DND-41 (cell line): ENCODE data around the gene ELMOD1.

Source experiments
- ATAC-seq: fragments of 200-7000 bp; cut with Tn5 transposase; 3 replicates; pipeline ENCODE4 v1.9.1; 2021; ENCODE audit warnings: low read depth; ENCODE audit not compliant: insufficient read depth
- DNase-seq: peaks from one replicate; pipeline ENCODE4 v3.0.0-alpha.2; 2020
- H2AFZ ChIP-seq: 2 replicates; pipeline ENCODE4 v1.6.0; 2012; ENCODE audit warnings: low read depth, low read length
- H3K27ac ChIP-seq: 2 replicates; pipeline ENCODE4 v1.5.1; 2012; ENCODE audit warnings: low read length, inconsistent platforms
- H3K27me3 ChIP-seq: fragments of 200-600 bp; sonication (generic); 2 replicates; pipeline ENCODE4 v1.6.0; 2012; ENCODE audit warnings: low read length, mild to moderate bottlenecking, inconsistent platforms; ENCODE audit not compliant: insufficient read depth, poor library complexity
- H3K36me3 ChIP-seq: 2 replicates; pipeline ENCODE4 v1.5.1; 2012; ENCODE audit warnings: low read length, inconsistent platforms; ENCODE audit not compliant: insufficient read depth
- H3K4me1 ChIP-seq: 2 replicates; pipeline ENCODE4 v1.5.1; 2012; ENCODE audit warnings: mild to moderate bottlenecking, low read length; ENCODE audit not compliant: insufficient read depth
- H3K4me2 ChIP-seq: 2 replicates; pipeline ENCODE4 v1.6.0; 2012; ENCODE audit warnings: mild to moderate bottlenecking, moderate library complexity, low read length, inconsistent platforms; ENCODE audit not compliant: insufficient read depth
- H3K4me3 ChIP-seq, 2 experiments: fragments of 200-600 bp in 1 of 2; shearing (Covaris generic) in 1 of 2; 2 replicates each; pipeline ENCODE4 v1.5.1; 2012 to 2016; ENCODE audit warnings: inconsistent platforms in 2 of 2, low read length in 2 of 2, mild to moderate bottlenecking in 2 of 2, low read depth in 1 of 2, moderate library complexity in 1 of 2
- H3K79me2 ChIP-seq: 2 replicates; pipeline ENCODE4 v1.6.0; 2012; ENCODE audit warnings: low read length, inconsistent platforms; ENCODE audit not compliant: insufficient read depth
- H3K9ac ChIP-seq: 2 replicates; pipeline ENCODE4 v1.6.0; 2012; ENCODE audit warnings: low read depth, mild to moderate bottlenecking, inconsistent platforms, low read length, moderate library complexity
- H3K9me3 ChIP-seq: 2 replicates; pipeline ENCODE4 v1.5.1; 2012; ENCODE audit warnings: low read length, moderate library complexity, mild to moderate bottlenecking, inconsistent platforms; ENCODE audit not compliant: insufficient read depth, severe bottlenecking
- H4K20me1 ChIP-seq: 2 replicates; pipeline ENCODE4 v1.6.0; 2012; ENCODE audit warnings: low read length; ENCODE audit not compliant: insufficient read depth
- CTCF ChIP-seq: IDR thresholded peaks from 2 replicates; pipeline ENCODE4 v1.5.1; 2012; ENCODE audit warnings: borderline replicate concordance, low read length, moderate library complexity, mild to moderate bottlenecking; ENCODE audit not compliant: poor library complexity, severe bottlenecking; ENCODE audit errors: extremely low read depth
- EZH2 ChIP-seq: IDR thresholded peaks from 3 replicates; pipeline ENCODE4 v1.6.1; 2012; ENCODE audit warnings: borderline replicate concordance, low read depth, mild to moderate bottlenecking, moderate library complexity, low read length, inconsistent platforms; ENCODE audit not compliant: severe bottlenecking

Gene ELMOD1

DNA sequence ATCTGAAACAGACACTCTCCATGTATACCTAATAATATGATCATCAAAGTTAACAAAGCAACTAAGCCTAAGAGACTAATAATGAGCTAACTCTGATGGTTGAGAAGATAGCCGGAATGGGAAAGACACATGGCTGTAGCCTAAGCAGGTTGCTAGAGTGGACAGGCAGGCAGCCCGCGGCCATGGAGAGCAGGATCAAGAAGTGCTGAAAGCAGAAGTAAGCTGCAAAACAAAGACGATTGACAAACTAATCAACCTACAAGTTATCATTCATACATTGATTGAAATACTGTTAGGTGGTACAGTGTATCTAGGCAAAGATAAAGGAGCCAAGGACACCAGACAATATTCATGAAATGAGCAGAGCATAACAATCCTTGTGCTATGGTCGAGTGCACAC, 91.6 kb downstream of the ELMOD1 start:
- ATAC-seq (no peak), DNase-seq (no peak)
- Histone ChIP-seq H3K9me3 (no peaks in the 10 kb centered on the region), H3K4me1 (no peaks in the 10 kb centered on the region), H2AFZ (no peak overlapping the region), H3K9ac (no peak overlapping the region), H3K79me2 (no peaks in the 10 kb centered on the region), H3K27me3 (no peaks in the 10 kb centered on the region), H3K27ac (no peak overlapping the region), H3K36me3 (no peaks in the 10 kb centered on the region), H3K4me3 (no peak overlapping the region), H3K4me2 (no peak overlapping the region), H4K20me1 (no peaks in the 10 kb centered on the region)
- no peak for TF ChIP-seq EZH2
- no peak for TF ChIP-seq CTCF

DNA sequence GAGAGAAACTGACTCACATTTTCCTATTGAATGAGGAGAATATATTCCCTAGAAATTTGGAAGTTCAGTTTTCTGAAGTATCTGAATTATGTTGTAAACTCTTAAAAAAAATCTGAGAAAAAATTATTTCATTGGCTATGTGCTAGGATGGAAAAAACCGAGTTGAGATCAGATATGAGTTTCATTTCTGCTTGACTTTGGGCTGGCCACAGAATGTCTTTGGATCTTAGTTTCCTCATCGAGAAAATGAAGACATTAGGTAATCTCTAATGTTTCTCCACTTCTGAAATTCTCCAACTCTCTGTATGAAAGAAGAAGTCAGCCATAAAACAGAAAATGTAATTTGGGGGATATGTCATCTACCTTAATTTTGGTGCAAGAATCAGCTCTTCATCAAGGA, 92.1 kb downstream of the ELMOD1 start:
- Histone ChIP-seq H3K79me2 (no peaks in the 10 kb centered on the region), H2AFZ (no peak overlapping the region), H3K4me2 (no peak overlapping the region), H3K4me3 (no peak overlapping the region), H3K9ac (no peak overlapping the region), H3K27ac (no peak overlapping the region), H3K27me3 (no peaks in the 10 kb centered on the region), H4K20me1 (no peaks in the 10 kb centered on the region), H3K4me1 (no peaks in the 10 kb centered on the region), H3K9me3 (no peaks in the 10 kb centered on the region), H3K36me3 (no peaks in the 10 kb centered on the region)
- ATAC-seq = no peak
- DNase-seq = no peak
- TF ChIP-seq CTCF = no peak
- TF ChIP-seq EZH2 = no peak

- Histone ChIP-seq H3K36me3 (no peaks in the 10 kb centered on the region), H3K9ac (no peak overlapping the region), H3K4me2 (no peak overlapping the region), H3K79me2 (no peaks in the 10 kb centered on the region), H4K20me1 (no peaks in the 10 kb centered on the region), H2AFZ (no peak overlapping the region), H3K27ac (no peak overlapping the region), H3K4me1 (no peaks in the 10 kb centered on the region), H3K27me3 (no peaks in the 10 kb centered on the region), H3K4me3 (no peak overlapping the region), H3K9me3 (no peaks in the 10 kb centered on the region)
- TF ChIP-seq CTCF (peak; percentile 49), EZH2 (no peak)
- DNase-seq (no peak), ATAC-seq (no peak)
Observed at GRCh38 chr11:107683807-107684206, 92.9 kb downstream of the ELMOD1 start.
